Testis (tissue), 3 donors: ENCODE data around the gene SVOPL. TPM values are rescaled to one million over a fixed set of nuclear protein-coding genes. Genes with fewer than 3 reads are reported as not detected.

ENCODE experiments used
- DNase-seq: peaks from one replicate; pipeline ENCODE4 v3.0.0-alpha.2; 2019
- H3K27ac ChIP-seq, 2 donors: fragments of 200-600 bp; sonication (generic); one replicate each; pipeline ENCODE4 v1.5.1; 2019
- H3K27me3 ChIP-seq: fragments of 200-600 bp; sonication (generic); one replicate; pipeline ENCODE4 v1.5.1; 2019
- H3K36me3 ChIP-seq: fragments of 200-600 bp; sonication (generic); one replicate; pipeline ENCODE4 v1.5.1; 2017; ENCODE audit warnings: low read depth; ENCODE audit errors: missing control alignments
- H3K4me1 ChIP-seq: fragments of 200-600 bp; sonication (generic); one replicate; pipeline ENCODE4 v1.5.1; 2019
- H3K4me3 ChIP-seq, 2 donors: fragments of 200-600 bp; sonication (generic); one replicate each; pipeline ENCODE4 v1.5.1; 2017 to 2019
- H3K9me3 ChIP-seq: fragments of 200-600 bp; sonication (generic); one replicate; pipeline ENCODE4 v1.5.1; 2017
- CTCF ChIP-seq, 3 experiments: fragments of 450-650 bp in 2 of 3; fragments of 200-600 bp in 1 of 3; sonication (generic) in 1 of 3; IDR thresholded peaks; one replicate each; pipeline ENCODE4 v1.5.1; 2016 to 2019; ENCODE audit warnings: antibody characterized with exemption in 3 of 3, mild to moderate bottlenecking in 2 of 3, moderate library complexity in 1 of 3
- POLR2A ChIP-seq: fragments of 450-650 bp; IDR thresholded peaks from one replicate; pipeline ENCODE4 v1.6.1; 2017; ENCODE audit warnings: antibody characterized with exemption, mild to moderate bottlenecking, moderate library complexity
- WGBS, 2 donors: methylation state at CpG; one replicate each; pipeline ENCODE4 v1.1.5; 2018; 5-methylcytosine and 5-hydroxymethylcytosine counted together
- intact Hi-C: fragments of 100-400 bp; cut with DNase I; formaldehyde crosslinking; loops from one replicate; pipeline ENCODE4 v1.15.1; 2023; ENCODE audit warnings: low total_unique reads
- polyA plus RNA-seq: library from polyadenylated mRNA; stranded (reverse); fragments of 350-450 nt; fragmentation: Illumina TruSeq; extraction: RNeasy Lipid Tissue Mini Kit (QIAGEN cat#74804); gene quantifications from one replicate; pipeline ENCODE4 v1.2.3, GENCODE V29; 2014; ENCODE audit warnings: low read depth, low replicate concordance; ENCODE audit not compliant: insufficient read depth
- total RNA-seq, 2 donors: library from RNA; depleted of rRNA; stranded (reverse); fragments of >200 nt; gene quantifications; one replicate each; pipeline ENCODE4 v1.2.3, GENCODE V29; 2016

The SVOPL gene
- total and polyA plus RNA-seq, 3 donors from 2014 or later = 1.1 to 4.0 (median 1.7) TPM

GRCh38 chr7:138625849-138626230 is 75.3 kb downstream of the SVOPL start:
- Histone ChIP-seq H3K27me3 (no peaks in the 10 kb centered on the region), H3K4me3 (no peak overlapping the region), H3K27ac (no peak overlapping the region), H3K4me1 (no peaks in the 10 kb centered on the region), H3K9me3 (no peaks in the 10 kb centered on the region), H3K36me3 (no peaks in the 10 kb centered on the region)
- TF ChIP-seq CTCF (IDR thresholded peaks at IDR 0.05) (no peak), POLR2A (no peak)
- 77 to 79% methylated on average over 5 of the region's 5 CpGs for WGBS, 2 donors
- intact Hi-C loops = no loop called here
- no peak for DNase-seq

GRCh38 chr7:138625084-138625848 is 75.9 kb downstream of the SVOPL start:
- intact Hi-C loops = no loop called here

GRCh38 chr7:138622841-138623240 is 78.3 kb downstream of the SVOPL start:
- DNase-seq = no peak
- Histone ChIP-seq H3K27ac (no peak overlapping the region), H3K4me1 (no peaks in the 10 kb centered on the region), H3K9me3 (no peaks in the 10 kb centered on the region), H3K4me3 (no peak overlapping the region), H3K27me3 (no peaks in the 10 kb centered on the region), H3K36me3 (no peaks in the 10 kb centered on the region)
- WGBS, 2 donors = 85 to 100% methylated on average over 1 of the region's 1 CpG
- intact Hi-C loops = no loop called here
- TF ChIP-seq CTCF (IDR thresholded peaks at IDR 0.05) (no peak), POLR2A (no peak)

More at GRCh38 chr7:138625084-138625848, 75.9 kb downstream of the SVOPL start:
- Histone ChIP-seq H3K27ac (no peak overlapping the region), H3K9me3 (no peaks in the 10 kb centered on the region), H3K4me1 (no peaks in the 10 kb centered on the region), H3K36me3 (no peaks in the 10 kb centered on the region), H3K27me3 (no peaks in the 10 kb centered on the region), H3K4me3 (no peak overlapping the region)
- 20 to 24% methylated on average over 3 of the region's 3 CpGs for WGBS, 2 donors
- TF ChIP-seq POLR2A = no peak
- no peak for TF ChIP-seq CTCF (IDR thresholded peaks at IDR 0.05)
- no peak for DNase-seq

GRCh38 chr7:138618933-138619332 is 82.2 kb downstream of the SVOPL start:
- H3K9me3 ChIP-seq = no peaks in the 10 kb centered on the region
- H3K27me3 ChIP-seq = no peaks in the 10 kb centered on the region
- no peak for TF ChIP-seq CTCF (IDR thresholded peaks at IDR 0.05)
- no peak for TF ChIP-seq POLR2A
- H3K27ac ChIP-seq = no peak overlapping the region
- intact Hi-C loops = no loop called here
- no peaks in the 10 kb centered on the region for H3K36me3 ChIP-seq
- no peaks in the 10 kb centered on the region for H3K4me1 ChIP-seq
- no peak for DNase-seq
- no peak overlapping the region for H3K4me3 ChIP-seq

- Histone ChIP-seq H3K27ac (no peak overlapping the region), H3K4me1 (no peaks in the 10 kb centered on the region), H3K4me3 (no peak overlapping the region), H3K9me3 (no peaks in the 10 kb centered on the region), H3K27me3 (no peaks in the 10 kb centered on the region), H3K36me3 (no peaks in the 10 kb centered on the region)
- 95 to 96% methylated on average over 10 of the region's 10 CpGs for WGBS, 2 donors
- TF ChIP-seq CTCF (IDR thresholded peaks at IDR 0.05) (no peak), POLR2A (no peak)
- intact Hi-C loops = no loop called here
- no peak for DNase-seq
Observed at GRCh38 chr7:138618506-138618905, 82.7 kb downstream of the SVOPL start.
